Hematopoietic multipotent progenitor cell treated with erythropoietin and hydrocortisone succinate and interleukin-3 and kit ligand, for 8 days (in vitro differentiated cells): ENCODE data around the gene SBK2.
"Not testable (repeated sequence)": the region's sequence is repeated elsewhere in the genome, so short reads cannot be mapped to it uniquely, and the experiment has no call there.

Experiments used
- DNase-seq: peaks from one replicate; pipeline ENCODE4 v3.0.0-alpha.2; 2015

The SBK2 gene

GRCh38 chr19:55500368-55500952 is 36.5 kb downstream of the SBK2 start:
- DNase-seq = no peak

DNA sequence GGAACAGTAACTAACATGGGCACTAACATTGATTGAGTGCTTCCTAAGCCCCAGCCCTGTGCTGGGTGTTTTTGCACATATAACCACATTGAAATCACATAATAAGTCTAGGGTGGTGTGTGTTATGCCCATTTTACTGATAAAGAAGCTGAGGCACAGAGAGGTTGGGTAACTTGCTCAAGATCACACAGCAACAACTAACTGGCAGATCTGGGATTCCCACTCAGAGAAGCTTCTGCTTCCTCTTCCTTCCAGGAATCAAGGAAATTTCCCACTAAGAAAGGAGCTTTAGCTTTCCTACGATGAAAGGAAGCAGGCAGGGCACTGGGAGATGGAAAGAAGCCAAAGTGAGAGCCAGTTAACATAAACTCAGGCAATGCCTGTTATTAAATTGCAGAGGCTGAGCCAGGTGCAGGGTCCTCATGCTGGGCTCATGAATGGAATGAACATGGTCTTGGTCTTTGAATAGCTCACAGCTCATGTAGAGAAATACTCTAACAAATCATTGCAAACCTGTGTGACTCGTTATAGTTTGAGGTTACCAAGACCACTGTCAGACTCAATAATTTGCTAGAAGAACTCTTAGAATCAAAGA is 38.6 kb downstream of the SBK2 start:
- no peak for DNase-seq

DNA sequence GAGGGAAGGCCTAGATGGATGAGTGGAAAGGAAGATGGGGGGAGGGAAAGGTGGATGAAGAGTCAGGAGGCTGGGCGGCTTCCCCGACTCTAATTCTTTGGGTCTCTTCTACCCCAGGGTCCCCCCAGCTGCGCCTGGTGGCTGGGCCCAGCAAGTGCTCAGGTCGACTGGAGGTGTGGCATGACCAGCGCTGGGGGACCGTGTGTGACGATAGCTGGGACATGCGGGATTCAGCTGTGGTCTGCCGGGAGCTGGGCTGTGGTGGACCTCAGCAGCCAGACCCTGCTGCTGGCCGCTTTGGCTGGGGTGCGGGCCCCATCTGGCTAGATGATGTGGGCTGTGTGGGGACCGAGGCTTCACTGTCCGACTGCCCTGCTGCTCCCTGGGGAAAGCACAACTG is 39.2 kb downstream of the SBK2 start:
- no peak for DNase-seq

DNA sequence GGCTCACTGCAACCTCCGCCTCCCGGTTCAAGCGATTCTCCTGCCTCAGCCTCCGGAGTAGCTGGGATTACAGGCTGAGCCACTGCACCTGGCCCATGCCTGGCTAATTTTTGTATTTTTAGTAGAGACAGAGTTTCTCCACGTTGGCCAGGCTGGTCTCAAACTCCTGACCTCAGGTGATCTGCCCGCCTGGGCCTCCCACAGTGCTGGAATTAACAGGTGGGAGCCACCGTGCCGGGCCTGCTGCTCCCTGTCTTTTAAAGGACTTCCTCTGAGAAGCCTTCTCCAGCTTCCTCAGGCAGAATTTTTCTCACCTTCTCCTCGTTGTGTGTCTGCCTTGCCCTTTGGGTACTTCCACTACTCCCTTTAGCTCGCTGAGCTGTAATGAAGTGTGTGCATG is 40.1 kb downstream of the SBK2 start:
- not testable (repeated sequence) for DNase-seq

GRCh38 chr19:55495646-55496349 is 41.1 kb downstream of the SBK2 start:
- no peak for DNase-seq

- DNase-seq = no peak
Measured at GRCh38 chr19:55494172-55494761, 42.7 kb downstream of the SBK2 start.

DNA sequence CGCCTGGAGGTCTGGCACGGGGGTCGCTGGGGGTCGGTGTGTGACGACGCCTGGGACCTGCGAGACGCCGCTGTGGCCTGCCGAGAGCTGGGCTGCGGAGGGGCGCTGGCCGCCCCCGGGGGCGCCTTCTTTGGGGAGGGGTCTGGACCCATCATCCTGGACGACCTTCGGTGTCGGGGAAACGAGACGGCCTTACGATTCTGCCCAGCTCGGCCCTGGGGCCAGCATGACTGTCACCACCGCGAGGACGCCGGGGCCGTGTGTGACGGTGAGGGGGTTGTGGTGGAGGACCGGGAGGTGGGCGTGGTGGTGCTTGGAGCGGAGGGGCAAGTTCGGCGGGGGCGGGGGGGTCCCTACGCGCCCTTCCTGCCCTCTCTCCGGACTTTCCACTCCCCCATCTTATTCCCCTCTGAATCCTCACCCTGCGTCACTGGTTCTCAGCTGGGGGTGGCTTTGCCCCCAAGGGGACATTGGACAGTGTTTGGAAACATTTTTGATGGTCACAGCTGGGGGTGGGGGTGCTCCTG is 43.2 kb downstream of the SBK2 start:
- no peak for DNase-seq

DNA sequence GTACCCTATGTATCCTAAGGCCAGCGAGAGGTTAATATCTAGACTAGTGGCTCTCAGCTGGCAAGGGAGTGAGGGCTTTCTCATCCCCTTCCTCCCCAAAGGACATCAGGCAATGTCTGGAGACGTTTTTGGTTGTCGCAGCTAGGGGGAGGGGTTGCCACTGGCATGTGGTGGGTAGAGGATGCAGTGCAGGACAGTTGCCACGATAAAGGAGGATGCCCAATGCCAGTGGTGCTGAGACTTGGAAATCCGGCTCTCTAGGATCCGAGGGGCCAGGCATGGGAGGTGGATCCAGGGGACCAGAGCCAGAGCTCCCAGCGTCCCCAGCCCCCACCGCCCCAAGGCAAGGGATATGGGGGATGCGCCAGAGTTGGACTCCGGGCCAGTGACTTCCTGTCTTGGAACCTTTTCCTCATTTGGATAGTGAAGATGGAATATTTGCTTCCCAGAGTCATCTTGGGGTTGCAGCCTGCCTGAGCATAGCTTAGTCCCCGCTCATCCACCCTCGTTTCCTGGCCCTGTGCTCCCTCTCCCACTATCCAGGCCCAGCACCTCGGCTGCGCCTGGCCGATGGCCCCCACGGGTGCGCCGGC is 43.8 kb downstream of the SBK2 start:
- DNase-seq = no peak

DNA sequence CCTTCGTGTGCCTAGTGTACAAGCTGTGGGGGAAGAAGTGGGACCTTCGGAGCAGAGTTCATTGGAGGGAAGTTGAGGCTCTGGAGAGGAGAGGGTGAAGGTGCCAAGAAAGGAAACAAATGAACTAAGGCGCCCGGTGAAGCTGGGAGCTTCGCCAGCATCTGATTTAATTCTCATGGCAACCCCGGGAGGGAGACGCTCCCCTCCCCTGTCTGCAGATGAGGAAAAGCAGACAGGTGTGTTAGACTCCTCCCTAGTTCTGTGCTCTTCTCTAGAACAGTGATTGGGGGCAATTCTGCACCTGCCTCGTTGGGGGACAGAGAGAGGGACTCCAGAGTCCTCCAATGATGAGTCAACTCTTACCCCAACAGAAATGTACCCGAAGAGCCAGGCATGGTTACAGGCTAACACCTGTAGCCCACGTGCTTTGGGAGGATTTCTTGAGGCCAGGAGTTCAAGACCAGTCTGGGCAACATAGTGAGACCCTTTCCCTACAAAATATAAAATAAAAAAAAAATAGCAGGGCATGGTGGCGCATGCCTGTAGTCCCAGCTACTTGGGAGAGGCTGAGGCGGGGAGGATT is 44.5 kb downstream of the SBK2 start:
- no peak for DNase-seq

DNA sequence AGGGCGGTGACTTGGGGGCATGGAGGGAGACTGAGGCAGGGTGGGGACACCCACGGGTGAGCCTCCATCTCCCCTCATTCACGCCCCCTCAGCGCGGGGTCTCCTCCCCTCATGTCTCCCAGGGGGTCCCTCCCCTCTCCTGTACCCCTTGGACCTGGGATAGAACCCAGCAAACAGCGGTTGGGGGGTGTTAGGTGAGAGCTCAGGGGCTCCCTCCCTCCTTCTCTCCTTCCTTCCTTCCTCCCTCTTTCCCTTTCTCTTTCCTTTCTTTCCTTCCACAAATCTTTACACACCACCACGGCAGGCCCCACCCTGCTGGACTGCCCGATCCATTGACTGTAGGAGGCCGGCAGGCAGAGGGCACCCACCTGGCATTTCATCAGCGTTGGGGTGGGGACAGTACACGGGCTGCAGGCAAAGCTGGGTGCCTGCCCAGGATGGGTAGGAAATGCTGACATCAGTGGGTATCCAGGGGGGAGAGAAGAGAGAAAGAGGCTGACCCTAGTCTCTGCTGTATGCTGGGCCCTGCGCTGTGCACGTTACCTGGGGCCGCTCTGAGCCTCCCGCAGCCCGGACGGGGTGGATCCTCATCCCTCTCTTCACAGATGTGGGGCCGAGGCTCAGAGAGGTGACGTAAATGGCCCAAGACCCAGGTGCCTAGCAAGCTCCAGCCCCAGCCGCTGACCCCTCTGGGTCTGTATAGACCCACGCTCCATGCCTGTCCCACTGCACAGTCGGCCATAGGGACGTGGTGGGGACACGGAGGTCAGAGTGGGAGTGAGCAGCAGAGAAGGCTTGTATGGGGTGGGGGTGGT is 45.2 kb downstream of the SBK2 start:
- DNase-seq = no peak

- DNase-seq = no peak
Measured at GRCh38 chr19:55490478-55491432, 46.2 kb downstream of the SBK2 start.

GRCh38 chr19:55489711-55490477 is 47.0 kb downstream of the SBK2 start:
- DNase-seq = no peak

DNA sequence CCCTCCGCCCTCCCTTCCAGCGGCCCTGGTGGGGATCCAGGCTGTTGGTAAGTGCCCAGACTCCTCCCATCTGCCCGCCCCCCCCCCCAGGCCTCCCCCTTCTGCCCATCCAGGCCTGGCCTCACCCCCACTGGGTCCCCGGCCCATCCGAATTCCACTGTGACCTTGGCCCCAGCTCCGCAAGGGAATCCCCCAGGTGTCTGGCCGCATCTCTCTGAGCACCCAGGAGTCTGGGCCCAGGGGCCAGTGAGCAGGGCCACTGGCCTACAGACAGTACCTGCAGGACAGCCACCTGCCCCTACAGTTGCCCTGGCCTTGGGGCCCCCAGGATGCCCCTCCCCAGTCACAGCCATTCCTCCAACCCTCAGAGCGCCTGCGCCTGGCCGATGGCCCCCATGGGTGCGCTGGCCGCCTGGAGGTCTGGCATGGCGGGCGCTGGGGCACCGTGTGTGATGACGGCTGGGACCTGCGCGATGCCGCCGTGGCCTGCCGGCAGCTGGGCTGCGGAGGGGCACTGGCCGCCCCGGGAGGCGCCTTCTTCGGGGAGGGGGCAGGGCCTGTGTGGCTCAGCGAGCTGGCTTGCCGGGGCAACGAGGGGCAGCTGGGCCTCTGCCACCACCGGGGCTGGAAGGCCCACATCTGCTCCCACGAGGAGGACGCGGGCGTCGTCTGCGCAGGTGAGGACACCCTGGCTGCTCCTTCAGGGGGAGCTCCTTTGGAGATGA is 47.8 kb downstream of the SBK2 start:
- no peak for DNase-seq

GRCh38 chr19:55487924-55488687 is 48.8 kb downstream of the SBK2 start, which contains the start of gene SSC5D:
SSC5D (plus strand) TSS chr19:55488436; CDS start chr19:55488590, 154 bp downstream.
- no peak for DNase-seq

GRCh38 chr19:55486971-55487923 is 49.7 kb downstream of the SBK2 start:
- DNase-seq = no peak

GRCh38 chr19:55486043-55486970 is 50.6 kb downstream of the SBK2 start:
- no peak for DNase-seq
